Mucosa of rectum (tissue), 2 donors: Measurements from ENCODE around the gene PBX4.

Experiments
- H3K27ac ChIP-seq, 2 donors: one replicate each; pipeline ENCODE4 v1.7.0; 2013; ENCODE audit warnings: inconsistent platforms in 2 of 2, low read depth in 2 of 2, low read length in 2 of 2
- H3K27me3 ChIP-seq, 2 donors: one replicate each; pipeline ENCODE4 v1.7.0; 2013; ENCODE audit warnings: low read length in 2 of 2; ENCODE audit not compliant: control insufficient read depth in 2 of 2, insufficient read depth in 2 of 2
- H3K36me3 ChIP-seq, 2 donors: one replicate each; pipeline ENCODE4 v1.7.0; 2013; ENCODE audit warnings: low read length in 2 of 2; ENCODE audit not compliant: control insufficient read depth in 2 of 2, insufficient read depth in 2 of 2
- H3K4me1 ChIP-seq, 2 donors: one replicate each; pipeline ENCODE4 v1.7.0; 2013; ENCODE audit warnings: low read length in 2 of 2, mild to moderate bottlenecking in 1 of 2; ENCODE audit not compliant: control insufficient read depth in 2 of 2, insufficient read depth in 2 of 2
- H3K4me3 ChIP-seq, 2 donors: one replicate each; pipeline ENCODE4 v1.7.0; 2013; ENCODE audit warnings: low read length in 2 of 2
- H3K9ac ChIP-seq, 2 donors: one replicate each; pipeline ENCODE4 v1.7.0; 2013; ENCODE audit warnings: low read length in 2 of 2, low read depth in 1 of 2, mild to moderate bottlenecking in 1 of 2
- H3K9me3 ChIP-seq, 2 donors: one replicate each; pipeline ENCODE4 v1.7.0; 2013; ENCODE audit warnings: low read length in 2 of 2; ENCODE audit not compliant: control insufficient read depth in 2 of 2
- donor health status: healthy.
- donor health status: Normal muscosa, but diverticular disease.

Gene PBX4

DNA sequence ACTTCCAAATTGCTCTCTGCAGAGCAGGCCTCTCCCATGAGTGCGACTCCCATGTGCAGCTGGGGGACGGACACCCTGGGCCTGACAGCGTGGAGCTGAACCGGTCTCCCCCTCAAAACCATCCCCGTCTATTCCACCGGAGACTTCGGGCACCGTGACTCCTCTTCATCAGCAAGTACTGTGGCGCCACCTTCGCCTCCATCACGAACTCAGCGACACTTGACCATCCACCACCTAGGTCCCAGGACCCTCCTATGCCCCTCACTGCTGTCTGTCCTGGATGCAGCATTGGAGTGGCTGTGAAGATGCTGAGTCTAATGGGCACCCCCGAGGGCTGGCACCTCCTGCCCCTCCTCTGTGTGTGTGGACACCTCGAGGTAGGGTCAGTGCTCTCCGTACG is 59.9 kb downstream of the PBX4 start:
- Histone ChIP-seq H3K27ac (no peak overlapping the region), H3K4me3 (no peak overlapping the region), H3K27me3 (no peaks in the 10 kb centered on the region), H3K9ac (no peak overlapping the region), H3K9me3 (no peaks in the 10 kb centered on the region), H3K4me1 (no peaks in the 10 kb centered on the region), H3K36me3 (no peaks in the 10 kb centered on the region)

DNA sequence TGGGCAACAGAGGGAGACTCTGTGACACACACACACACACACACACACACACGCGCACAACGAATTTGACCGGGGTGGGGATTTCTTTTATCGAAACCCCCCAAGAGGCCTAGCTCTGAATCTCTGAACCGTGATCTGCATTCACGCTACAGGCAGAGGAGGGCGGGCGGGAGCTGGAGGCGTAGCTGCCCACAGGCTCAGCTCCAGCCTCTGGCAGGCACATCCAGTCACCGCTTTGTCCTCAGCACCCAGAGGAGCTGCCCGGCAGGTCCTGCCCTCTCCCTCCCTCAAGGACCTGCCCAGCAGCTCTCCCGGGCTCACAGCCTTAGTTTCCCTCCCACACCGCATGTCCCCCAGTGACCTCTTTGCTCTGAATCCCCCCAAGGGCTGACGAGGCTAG is 60.4 kb downstream of the PBX4 start:
- Histone ChIP-seq H3K27ac (no peak overlapping the region), H3K4me3 (no peak overlapping the region), H3K9me3 (no peaks in the 10 kb centered on the region), H3K27me3 (no peaks in the 10 kb centered on the region), H3K9ac (no peak overlapping the region), H3K36me3 (no peaks in the 10 kb centered on the region), H3K4me1 (no peaks in the 10 kb centered on the region)

DNA sequence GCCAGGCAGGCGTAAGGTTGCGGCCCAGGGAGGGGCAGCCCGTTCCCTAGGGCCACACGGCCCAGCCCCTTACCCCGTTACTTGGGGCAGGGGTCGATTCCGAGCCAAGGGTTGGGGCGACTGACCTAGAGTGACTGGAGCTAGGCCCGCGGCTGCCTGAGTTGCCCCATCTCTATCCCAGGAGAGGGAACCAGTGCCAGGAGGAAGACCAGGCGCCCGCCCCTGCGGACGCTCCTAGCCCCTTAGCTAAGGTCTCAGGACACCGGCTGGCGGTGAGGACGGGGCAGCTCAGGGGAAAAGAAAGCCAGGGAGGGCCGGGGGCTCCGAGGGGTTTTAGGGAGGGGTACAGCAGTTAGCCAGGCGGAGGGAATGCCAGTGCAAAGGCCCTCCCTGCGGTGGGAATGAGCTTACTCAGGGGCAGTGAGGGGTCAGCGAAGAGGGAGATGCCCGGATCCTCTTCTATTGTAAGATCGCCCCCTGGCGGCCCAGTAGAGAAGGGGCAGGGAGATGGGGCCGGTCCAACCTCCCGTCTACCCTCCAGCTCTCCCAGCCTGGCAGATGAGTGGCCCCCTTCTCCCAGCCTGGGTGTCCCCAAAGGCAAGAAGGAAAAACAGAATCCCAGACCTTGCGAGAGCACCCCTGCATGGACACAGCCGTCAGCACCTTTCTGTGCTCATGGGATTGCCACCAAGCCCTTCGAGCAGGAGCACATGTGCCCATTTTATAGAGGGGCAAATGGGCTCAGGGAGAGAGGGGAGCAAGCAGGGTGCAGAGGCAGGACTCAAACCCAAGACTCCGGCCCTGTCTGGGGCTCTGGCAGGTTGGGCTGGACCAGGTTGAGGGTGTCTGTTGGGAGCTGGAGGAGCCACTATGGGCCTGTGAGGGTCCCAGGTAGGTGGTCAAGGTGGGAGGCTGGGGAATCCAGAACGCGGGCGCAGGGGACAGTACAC is 64.1 kb downstream of the PBX4 start:
- Histone ChIP-seq H3K27ac (no peak overlapping the region), H3K9ac (no peak overlapping the region), H3K27me3 (no peaks in the 10 kb centered on the region), H3K36me3 (no peaks in the 10 kb centered on the region), H3K4me3 (no peak overlapping the region), H3K9me3 (no peaks in the 10 kb centered on the region), H3K4me1 (no peaks in the 10 kb centered on the region)

DNA sequence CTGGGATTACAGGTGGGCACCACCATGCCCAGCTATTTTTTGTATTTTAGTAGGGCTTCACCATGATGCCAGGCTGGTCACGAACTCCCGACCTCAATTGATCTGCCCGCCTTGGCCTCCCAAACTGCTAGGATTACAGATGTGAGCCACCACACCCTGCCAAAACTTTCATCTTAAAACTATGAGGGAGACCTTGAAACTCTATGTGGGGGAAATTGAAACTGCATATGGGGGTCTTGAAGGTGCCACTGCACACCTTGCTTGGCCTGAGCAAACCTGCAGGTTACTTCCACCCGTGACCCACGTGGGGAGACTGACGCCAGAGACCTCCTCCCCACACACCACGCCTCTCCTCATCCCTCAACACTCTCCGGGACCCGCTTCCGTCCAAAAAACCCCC is 64.8 kb downstream of the PBX4 start:
- Histone ChIP-seq H3K4me3 (no peak overlapping the region), H3K4me1 (no peaks in the 10 kb centered on the region), H3K9ac (no peak overlapping the region), H3K27ac (no peak overlapping the region), H3K27me3 (no peaks in the 10 kb centered on the region), H3K9me3 (no peaks in the 10 kb centered on the region), H3K36me3 (no peaks in the 10 kb centered on the region)

DNA sequence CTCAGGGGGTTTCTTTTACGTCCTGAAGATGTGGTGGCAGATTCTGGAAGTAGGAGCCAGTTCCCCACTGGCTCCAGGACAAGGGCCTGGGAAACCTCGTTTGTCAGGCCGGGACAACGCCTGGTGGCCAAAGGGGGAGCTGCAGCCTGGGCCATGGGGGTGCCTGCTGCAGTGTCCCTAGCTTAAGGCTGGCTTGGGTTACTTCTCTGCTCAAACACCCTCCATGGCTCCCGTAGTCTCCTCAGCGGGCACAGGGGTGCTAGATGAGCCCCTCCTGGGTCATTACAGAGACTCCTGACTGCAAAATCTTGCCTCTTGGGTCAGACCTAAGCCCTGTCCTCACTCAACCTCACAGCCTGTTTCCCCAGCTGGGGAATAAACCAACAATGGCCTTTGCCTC is 65.7 kb downstream of the PBX4 start:
- Histone ChIP-seq H3K27ac (no peak overlapping the region), H3K9ac (no peak overlapping the region), H3K36me3 (no peaks in the 10 kb centered on the region), H3K4me1 (no peaks in the 10 kb centered on the region), H3K4me3 (no peak overlapping the region), H3K9me3 (no peaks in the 10 kb centered on the region), H3K27me3 (no peaks in the 10 kb centered on the region)

DNA sequence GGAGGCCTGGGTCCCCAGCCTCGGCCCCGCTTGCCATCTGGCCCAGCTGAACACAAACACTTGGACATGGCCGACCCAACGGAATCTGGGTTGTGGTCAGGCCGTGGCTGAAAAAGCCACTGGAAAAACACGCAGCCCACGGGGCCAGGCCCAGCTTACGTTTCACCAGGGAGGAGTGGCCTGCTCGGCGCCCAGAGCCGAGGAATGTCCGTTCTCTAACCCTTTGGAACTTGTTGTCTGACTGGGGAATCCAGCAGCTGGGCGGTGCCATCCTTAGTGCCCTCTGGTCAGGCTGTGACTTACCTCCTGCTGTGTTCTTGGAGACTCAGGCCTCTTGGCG is 66.7 kb downstream of the PBX4 start:
- Histone ChIP-seq H3K9ac (no peak overlapping the region), H3K36me3 (no peaks in the 10 kb centered on the region), H3K27me3 (peaks cover 0 to 5% of the 10 kb centered on the region in 2 donors), H3K27ac (no peak overlapping the region), H3K4me1 (no peaks in the 10 kb centered on the region), H3K9me3 (no peaks in the 10 kb centered on the region), H3K4me3 (no peak overlapping the region)

DNA sequence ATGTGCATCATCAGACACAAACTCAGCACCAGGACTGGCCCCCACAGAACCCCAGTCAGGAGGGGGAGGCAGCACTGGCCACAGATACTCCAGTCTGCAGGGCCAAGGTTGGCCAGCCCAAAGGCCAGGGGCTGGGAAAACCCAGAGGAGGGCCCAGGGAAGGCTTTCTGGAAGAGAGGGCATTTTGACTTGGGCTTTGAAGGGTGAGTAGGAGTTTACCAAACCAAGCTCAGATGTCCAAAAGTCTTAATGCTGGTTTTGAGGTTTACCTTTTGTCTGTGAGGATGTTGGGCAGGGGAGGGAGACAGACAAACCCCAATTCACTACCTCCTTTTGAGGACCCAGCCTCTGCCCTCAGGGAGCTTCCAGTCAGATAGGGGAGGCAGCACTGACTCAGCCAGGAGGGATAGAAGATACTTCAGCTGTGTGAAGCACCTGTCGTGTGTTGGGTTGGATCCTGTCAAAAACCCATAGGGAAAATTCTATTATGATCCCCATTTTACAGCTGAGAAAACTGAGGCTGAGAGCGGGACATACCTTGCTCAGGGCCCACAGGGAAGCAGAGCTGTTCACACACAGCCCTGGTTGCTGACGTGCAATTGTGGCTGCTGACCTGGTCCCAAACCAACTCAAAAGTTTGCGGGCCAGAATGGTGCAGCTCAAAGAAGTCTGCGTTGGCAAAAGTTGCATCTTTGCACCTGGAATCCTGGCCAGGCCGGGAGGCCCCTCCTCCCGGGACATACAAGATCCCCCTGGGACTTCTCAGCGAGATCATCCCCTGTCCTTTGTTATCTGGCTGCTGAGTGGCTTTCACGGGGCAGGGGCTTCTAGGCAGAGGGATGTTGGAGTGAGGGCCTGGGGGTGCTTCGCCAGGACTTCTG is 67.3 kb downstream of the PBX4 start:
- Histone ChIP-seq H3K4me3 (no peak overlapping the region), H3K9me3 (no peaks in the 10 kb centered on the region), H3K27me3 (peaks cover 0 to 5% of the 10 kb centered on the region in 2 donors), H3K36me3 (no peaks in the 10 kb centered on the region), H3K27ac (no peak overlapping the region), H3K9ac (no peak overlapping the region), H3K4me1 (no peaks in the 10 kb centered on the region)

DNA sequence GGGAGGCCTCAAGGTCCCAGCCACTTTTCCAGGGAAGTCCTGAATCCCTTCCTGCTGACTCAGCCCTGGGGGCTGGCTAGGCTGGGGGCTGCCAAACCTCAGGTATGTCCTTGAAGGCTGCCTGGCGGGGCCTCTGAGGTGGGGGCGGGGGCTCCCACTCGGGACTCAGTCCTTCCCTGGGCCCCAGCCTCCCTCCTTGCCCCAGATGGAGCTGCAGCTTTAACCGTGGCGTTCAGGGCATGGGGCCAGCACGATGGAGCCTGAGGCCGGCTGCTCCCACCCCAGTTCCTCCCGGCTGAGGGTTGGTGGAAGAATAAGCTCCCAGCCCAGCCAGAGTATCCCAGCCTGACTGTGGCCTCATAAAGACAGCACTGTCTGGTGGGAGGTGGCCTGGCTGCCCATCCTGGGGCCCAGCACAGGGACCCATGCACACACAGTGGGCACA is 68.0 kb downstream of the PBX4 start:
- no peaks in the 10 kb centered on the region for H3K4me1 ChIP-seq
- H3K9me3 ChIP-seq = no peaks in the 10 kb centered on the region
- peaks cover 0 to 5% of the 10 kb centered on the region in 2 donors for H3K27me3 ChIP-seq
- no peak overlapping the region for H3K9ac ChIP-seq
- no peaks in the 10 kb centered on the region for H3K36me3 ChIP-seq
- no peak overlapping the region for H3K27ac ChIP-seq
- H3K4me3 ChIP-seq = no peak overlapping the region

DNA sequence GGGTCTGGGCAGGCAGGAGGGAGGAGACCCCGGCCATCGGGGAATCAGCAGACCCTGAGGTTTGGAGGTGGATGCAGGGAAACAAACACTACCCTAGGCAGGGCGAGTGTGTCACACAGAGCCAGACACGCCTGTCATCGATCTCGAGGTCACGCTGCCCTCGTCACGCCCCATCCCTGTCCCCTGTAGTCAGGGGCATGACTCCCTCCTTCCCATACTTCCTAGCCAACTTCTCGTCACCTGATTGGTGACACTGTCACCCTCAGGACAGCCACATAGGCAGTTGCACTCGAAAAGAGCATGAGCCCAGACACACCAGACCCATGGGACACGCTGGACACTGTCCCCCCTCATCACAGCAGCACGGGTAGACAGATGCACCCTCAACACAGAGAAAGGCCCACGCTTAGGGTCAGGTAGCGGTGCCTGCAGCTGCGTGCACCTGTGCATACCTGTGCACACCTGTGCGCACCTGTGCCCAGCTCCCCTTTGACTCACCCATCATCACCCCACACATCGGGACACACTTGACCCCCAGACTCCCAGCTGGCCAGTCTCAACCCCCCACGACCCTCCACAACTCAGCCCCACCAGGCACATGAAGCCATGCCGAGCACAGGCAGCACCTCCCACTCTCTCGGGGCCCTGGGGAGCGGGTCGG is 68.6 kb downstream of the PBX4 start:
- Histone ChIP-seq H3K36me3 (no peaks in the 10 kb centered on the region), H3K27ac (no peak overlapping the region), H3K4me1 (no peaks in the 10 kb centered on the region)

More for the DNA sequence above, 68.6 kb downstream of the PBX4 start:
- Histone ChIP-seq H3K4me3 (no peak overlapping the region), H3K9ac (no peak overlapping the region), H3K27me3 (peaks cover 0 to 5% of the 10 kb centered on the region in 2 donors), H3K9me3 (no peaks in the 10 kb centered on the region)
